ENCODE results near the gene GJB4.
"Not testable (repeated sequence)": the region's sequence is repeated elsewhere in the genome, so short reads cannot be mapped to it uniquely, and the experiment has no call there.

GJB4 gene

GRCh38 chr1:34732831-34733230, 26.7 kb upstream of the GJB4 start:
- not testable (repeated sequence) for H3K4me3 ChIP-seq (ENCODE audit: low read depth in 1 of 2, low read length in 2 of 2); H3K27me3 ChIP-seq (ENCODE audit: low read depth, low read length); H3K4me1 ChIP-seq (ENCODE audit: control insufficient read depth in 1 of 2, insufficient read depth in 2 of 2, low read length in 2 of 2); H3K9me3 ChIP-seq (ENCODE audit: control insufficient read depth in 1 of 2, low read length in 2 of 2); H3K27ac ChIP-seq (ENCODE audit: low read length); H3K36me3 ChIP-seq (ENCODE audit: control insufficient read depth in 1 of 2, insufficient read depth in 2 of 2, low read length in 2 of 2)

DNA sequence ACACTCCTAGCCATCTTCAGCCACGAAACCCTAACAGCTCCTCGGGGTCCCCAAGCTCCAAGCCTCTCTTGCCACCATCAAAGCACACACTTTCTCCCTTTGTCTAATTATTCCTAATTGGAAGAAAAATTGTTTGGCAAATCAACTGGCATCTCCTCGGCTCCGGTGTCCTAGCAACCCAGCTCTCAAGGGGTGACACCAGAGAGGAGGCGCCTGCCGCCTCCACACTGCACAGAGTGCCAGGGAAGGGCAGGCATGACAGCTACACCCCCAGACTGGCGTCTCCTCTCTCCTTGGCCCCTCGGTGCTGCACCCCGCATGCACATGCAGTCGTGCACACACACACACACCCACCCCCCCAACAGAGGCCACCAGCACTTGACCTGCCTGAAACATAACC, 22.8 kb upstream of the GJB4 start:
- Histone ChIP-seq H3K4me1 (ENCODE audit: control insufficient read depth in 1 of 2, insufficient read depth in 2 of 2, low read length in 2 of 2) (no peaks in the 10 kb centered on the region), H3K27ac (ENCODE audit: low read length) (no peak overlapping the region), H3K4me3 (ENCODE audit: low read depth in 1 of 2, low read length in 2 of 2) (no peak overlapping the region), H3K36me3 (ENCODE audit: control insufficient read depth in 1 of 2, insufficient read depth in 2 of 2, low read length in 2 of 2) (no peaks in the 10 kb centered on the region), H3K9me3 (ENCODE audit: control insufficient read depth in 1 of 2, low read length in 2 of 2) (no peaks in the 10 kb centered on the region), H3K27me3 (ENCODE audit: low read depth, low read length) (no peaks in the 10 kb centered on the region)

DNA sequence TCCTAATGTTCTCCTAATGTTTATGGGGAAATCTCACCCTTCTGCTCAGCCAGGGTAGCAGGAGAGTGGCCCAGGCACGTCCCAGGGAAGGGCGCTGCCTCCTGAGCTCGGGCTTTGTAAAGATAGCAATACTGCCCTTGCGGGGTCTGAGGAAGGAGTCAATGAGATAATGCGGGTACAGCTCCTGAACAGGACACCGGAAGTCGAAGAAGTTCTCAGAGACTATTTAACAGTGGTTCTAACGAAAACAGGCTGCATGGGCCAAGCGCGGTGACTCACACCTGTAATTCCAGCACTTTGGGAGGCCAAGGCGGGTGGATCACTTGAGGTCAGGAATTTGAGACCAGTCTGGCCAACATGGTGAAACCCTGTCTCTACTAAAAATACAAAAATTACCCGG, 22.3 kb upstream of the GJB4 start:
- H3K27ac ChIP-seq (ENCODE audit: low read length); H3K27me3 ChIP-seq (ENCODE audit: low read depth, low read length): not testable (repeated sequence)

DNA sequence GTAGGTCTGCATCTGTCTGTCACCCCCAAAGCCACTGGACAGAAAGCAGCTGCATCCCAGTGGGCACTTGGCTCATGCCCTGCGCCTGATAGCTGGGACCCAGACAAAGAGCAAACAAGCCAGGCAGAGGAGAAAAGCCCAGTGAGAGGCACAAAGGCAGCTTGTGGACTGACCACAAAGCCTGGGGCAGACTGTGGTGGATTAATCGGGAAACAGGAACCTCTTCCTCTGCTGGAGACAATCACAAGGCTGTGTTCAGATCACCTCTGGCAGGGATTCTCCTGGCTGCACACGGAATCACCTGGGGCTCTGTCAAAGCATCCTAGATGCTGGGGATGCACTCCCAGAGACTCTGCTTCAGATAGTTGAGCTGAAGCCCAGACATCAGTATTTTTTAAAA, 19.9 kb upstream of the GJB4 start:
- Histone ChIP-seq H3K4me3 (ENCODE audit: low read depth in 1 of 2, low read length in 2 of 2) (no peak overlapping the region), H3K4me1 (ENCODE audit: control insufficient read depth in 1 of 2, insufficient read depth in 2 of 2, low read length in 2 of 2) (peaks cover 0 to 3% of the 10 kb centered on the region in 2 donors), H3K9me3 (ENCODE audit: control insufficient read depth in 1 of 2, low read length in 2 of 2) (no peaks in the 10 kb centered on the region), H3K27ac (ENCODE audit: low read length) (no peak overlapping the region), H3K27me3 (ENCODE audit: low read depth, low read length) (peaks cover 6% of the 10 kb centered on the region), H3K36me3 (ENCODE audit: control insufficient read depth in 1 of 2, insufficient read depth in 2 of 2, low read length in 2 of 2) (no peaks in the 10 kb centered on the region)

More for the DNA sequence above, 22.3 kb upstream of the GJB4 start:
- H3K4me3 ChIP-seq (ENCODE audit: low read depth in 1 of 2, low read length in 2 of 2); H3K9me3 ChIP-seq (ENCODE audit: control insufficient read depth in 1 of 2, low read length in 2 of 2); H3K4me1 ChIP-seq (ENCODE audit: control insufficient read depth in 1 of 2, insufficient read depth in 2 of 2, low read length in 2 of 2); H3K36me3 ChIP-seq (ENCODE audit: control insufficient read depth in 1 of 2, insufficient read depth in 2 of 2, low read length in 2 of 2): not testable (repeated sequence)

DNA sequence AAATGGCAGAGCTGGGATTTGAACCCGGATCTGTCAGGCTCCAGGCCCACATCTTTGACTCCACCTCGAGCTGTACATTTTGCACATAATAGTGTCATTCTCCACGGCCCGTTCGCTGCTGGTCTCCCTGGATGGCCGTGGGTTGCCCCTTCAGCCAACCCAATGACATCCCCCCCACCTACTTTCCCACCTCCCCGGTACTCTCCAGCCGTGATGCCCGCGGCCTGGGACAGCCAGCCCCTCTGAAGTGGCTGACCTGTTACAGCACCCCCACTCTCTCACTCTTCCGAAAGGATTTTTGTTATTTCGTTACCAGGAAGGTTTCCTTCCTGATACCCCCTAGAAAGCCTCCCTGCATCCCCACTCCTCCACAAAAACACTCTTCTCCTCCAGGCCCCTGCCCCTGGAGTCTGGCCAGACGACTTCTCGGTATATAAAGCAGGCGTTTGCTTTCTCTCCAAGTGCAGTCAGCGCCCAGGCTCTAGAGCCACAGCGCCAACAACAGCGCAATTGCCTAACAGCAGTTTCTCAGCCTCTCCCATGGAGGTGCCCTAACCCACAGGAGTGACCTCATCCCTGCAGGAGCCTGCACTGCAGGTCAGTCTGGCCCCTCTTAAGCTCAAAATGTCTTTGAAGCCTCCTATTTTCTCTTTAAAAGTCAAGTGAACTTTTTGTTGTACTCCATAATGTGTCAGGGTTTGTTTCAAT, 19.2 kb upstream of the GJB4 start:
- Histone ChIP-seq H3K27ac (ENCODE audit: low read length) (no peak overlapping the region), H3K27me3 (ENCODE audit: low read depth, low read length) (peaks cover 6% of the 10 kb centered on the region), H3K36me3 (ENCODE audit: control insufficient read depth in 1 of 2, insufficient read depth in 2 of 2, low read length in 2 of 2) (no peaks in the 10 kb centered on the region), H3K4me1 (ENCODE audit: control insufficient read depth in 1 of 2, insufficient read depth in 2 of 2, low read length in 2 of 2) (peaks cover 0 to 3% of the 10 kb centered on the region in 2 donors), H3K9me3 (ENCODE audit: control insufficient read depth in 1 of 2, low read length in 2 of 2) (no peaks in the 10 kb centered on the region), H3K4me3 (ENCODE audit: low read depth in 1 of 2, low read length in 2 of 2) (no peak overlapping the region)

DNA sequence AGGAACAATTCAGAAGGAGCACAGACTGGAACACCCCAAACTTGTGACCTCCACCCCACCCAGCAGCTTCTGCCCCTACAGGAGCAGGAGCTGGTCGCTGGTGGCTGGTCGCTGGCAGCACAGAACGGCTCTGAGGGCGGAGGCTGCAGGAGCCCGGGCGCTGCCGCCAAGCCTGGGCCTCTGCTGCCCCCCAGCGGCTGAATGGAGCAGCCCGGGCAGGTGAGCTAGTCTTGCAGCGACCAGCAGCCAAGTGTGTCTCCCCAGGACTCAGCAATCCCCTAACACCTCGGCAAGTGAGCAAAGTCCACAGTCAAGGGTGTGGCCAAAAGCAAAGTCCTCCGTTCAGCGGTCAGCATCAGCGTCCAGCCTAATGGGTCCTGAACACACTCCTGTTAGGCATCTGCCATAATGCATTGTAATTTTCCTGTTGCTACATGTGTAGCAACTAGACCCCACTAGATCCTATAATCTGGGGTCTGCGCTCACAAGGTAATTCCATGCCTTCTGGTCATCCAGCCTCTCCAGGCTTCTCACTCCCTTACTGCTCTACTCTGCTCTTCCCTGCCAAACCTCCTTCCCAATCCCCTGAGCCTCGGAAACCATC, 16.8 kb upstream of the GJB4 start:
- Histone ChIP-seq H3K36me3 (ENCODE audit: control insufficient read depth in 1 of 2, insufficient read depth in 2 of 2, low read length in 2 of 2) (no peaks in the 10 kb centered on the region), H3K9me3 (ENCODE audit: control insufficient read depth in 1 of 2, low read length in 2 of 2) (no peaks in the 10 kb centered on the region), H3K4me3 (ENCODE audit: low read depth in 1 of 2, low read length in 2 of 2) (no peak overlapping the region), H3K27me3 (ENCODE audit: low read depth, low read length) (peaks cover 6% of the 10 kb centered on the region), H3K4me1 (ENCODE audit: control insufficient read depth in 1 of 2, insufficient read depth in 2 of 2, low read length in 2 of 2) (peaks cover 0 to 3% of the 10 kb centered on the region in 2 donors), H3K27ac (ENCODE audit: low read length) (no peak overlapping the region)

GRCh38 chr1:34743775-34744174, 15.8 kb upstream of the GJB4 start:
- Histone ChIP-seq H3K27ac (ENCODE audit: low read length) (no peak overlapping the region), H3K9me3 (ENCODE audit: control insufficient read depth in 1 of 2, low read length in 2 of 2) (no peaks in the 10 kb centered on the region)

DNA sequence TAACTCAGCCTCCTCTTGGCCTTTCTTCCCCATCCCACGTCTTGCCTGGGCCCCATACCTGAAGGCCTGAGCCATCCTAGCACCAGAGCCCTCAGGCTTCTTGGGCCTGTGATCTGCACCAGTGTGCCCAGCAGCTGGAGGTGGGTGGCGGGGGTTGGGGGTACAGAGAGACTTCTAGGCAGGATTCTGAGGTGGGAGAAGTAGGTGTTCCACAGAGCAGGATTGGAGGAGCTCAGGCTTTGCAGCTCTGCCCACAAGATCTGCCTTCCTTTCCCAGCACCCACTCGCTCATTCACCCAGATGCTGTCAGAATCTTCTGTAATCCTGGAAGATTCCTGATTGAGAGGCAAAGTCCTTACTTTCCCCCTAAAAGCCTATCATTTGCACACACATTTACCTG, 14.7 kb upstream of the GJB4 start:
- Histone ChIP-seq H3K4me3 (ENCODE audit: low read depth in 1 of 2, low read length in 2 of 2) (no peak overlapping the region), H3K4me1 (ENCODE audit: control insufficient read depth in 1 of 2, insufficient read depth in 2 of 2, low read length in 2 of 2) (peaks cover 0 to 3% of the 10 kb centered on the region in 2 donors), H3K9me3 (ENCODE audit: control insufficient read depth in 1 of 2, low read length in 2 of 2) (no peaks in the 10 kb centered on the region), H3K27me3 (ENCODE audit: low read depth, low read length) (peaks cover 6% of the 10 kb centered on the region), H3K36me3 (ENCODE audit: control insufficient read depth in 1 of 2, insufficient read depth in 2 of 2, low read length in 2 of 2) (no peaks in the 10 kb centered on the region), H3K27ac (ENCODE audit: low read length) (no peak overlapping the region)

More at GRCh38 chr1:34743775-34744174, 15.8 kb upstream of the GJB4 start:
- no peak overlapping the region for H3K4me3 ChIP-seq (ENCODE audit: low read depth in 1 of 2, low read length in 2 of 2)
- peaks cover 6% of the 10 kb centered on the region for H3K27me3 ChIP-seq (ENCODE audit: low read depth, low read length)
- H3K4me1 ChIP-seq (ENCODE audit: control insufficient read depth in 1 of 2, insufficient read depth in 2 of 2, low read length in 2 of 2), result peaks cover 0 to 3% of the 10 kb centered on the region in 2 donors
- no peaks in the 10 kb centered on the region for H3K36me3 ChIP-seq (ENCODE audit: control insufficient read depth in 1 of 2, insufficient read depth in 2 of 2, low read length in 2 of 2)

- Histone ChIP-seq H3K27ac (ENCODE audit: low read length) (no peak overlapping the region), H3K27me3 (ENCODE audit: low read depth, low read length) (peaks cover 6% of the 10 kb centered on the region), H3K4me3 (ENCODE audit: low read depth in 1 of 2, low read length in 2 of 2) (no peak overlapping the region), H3K36me3 (ENCODE audit: control insufficient read depth in 1 of 2, insufficient read depth in 2 of 2, low read length in 2 of 2) (no peaks in the 10 kb centered on the region), H3K4me1 (ENCODE audit: control insufficient read depth in 1 of 2, insufficient read depth in 2 of 2, low read length in 2 of 2) (peaks cover 0 to 3% of the 10 kb centered on the region in 2 donors), H3K9me3 (ENCODE audit: control insufficient read depth in 1 of 2, low read length in 2 of 2) (no peaks in the 10 kb centered on the region)
Observed at GRCh38 chr1:34745666-34746065, 13.9 kb upstream of the GJB4 start.

GRCh38 chr1:34746101-34746500, 13.4 kb upstream of the GJB4 start:
- Histone ChIP-seq H3K27me3 (ENCODE audit: low read depth, low read length) (peaks cover 6% of the 10 kb centered on the region), H3K4me3 (ENCODE audit: low read depth in 1 of 2, low read length in 2 of 2) (no peak overlapping the region), H3K27ac (ENCODE audit: low read length) (no peak overlapping the region), H3K4me1 (ENCODE audit: control insufficient read depth in 1 of 2, insufficient read depth in 2 of 2, low read length in 2 of 2) (peaks cover 0 to 3% of the 10 kb centered on the region in 2 donors), H3K36me3 (ENCODE audit: control insufficient read depth in 1 of 2, insufficient read depth in 2 of 2, low read length in 2 of 2) (no peaks in the 10 kb centered on the region), H3K9me3 (ENCODE audit: control insufficient read depth in 1 of 2, low read length in 2 of 2) (no peaks in the 10 kb centered on the region)

DNA sequence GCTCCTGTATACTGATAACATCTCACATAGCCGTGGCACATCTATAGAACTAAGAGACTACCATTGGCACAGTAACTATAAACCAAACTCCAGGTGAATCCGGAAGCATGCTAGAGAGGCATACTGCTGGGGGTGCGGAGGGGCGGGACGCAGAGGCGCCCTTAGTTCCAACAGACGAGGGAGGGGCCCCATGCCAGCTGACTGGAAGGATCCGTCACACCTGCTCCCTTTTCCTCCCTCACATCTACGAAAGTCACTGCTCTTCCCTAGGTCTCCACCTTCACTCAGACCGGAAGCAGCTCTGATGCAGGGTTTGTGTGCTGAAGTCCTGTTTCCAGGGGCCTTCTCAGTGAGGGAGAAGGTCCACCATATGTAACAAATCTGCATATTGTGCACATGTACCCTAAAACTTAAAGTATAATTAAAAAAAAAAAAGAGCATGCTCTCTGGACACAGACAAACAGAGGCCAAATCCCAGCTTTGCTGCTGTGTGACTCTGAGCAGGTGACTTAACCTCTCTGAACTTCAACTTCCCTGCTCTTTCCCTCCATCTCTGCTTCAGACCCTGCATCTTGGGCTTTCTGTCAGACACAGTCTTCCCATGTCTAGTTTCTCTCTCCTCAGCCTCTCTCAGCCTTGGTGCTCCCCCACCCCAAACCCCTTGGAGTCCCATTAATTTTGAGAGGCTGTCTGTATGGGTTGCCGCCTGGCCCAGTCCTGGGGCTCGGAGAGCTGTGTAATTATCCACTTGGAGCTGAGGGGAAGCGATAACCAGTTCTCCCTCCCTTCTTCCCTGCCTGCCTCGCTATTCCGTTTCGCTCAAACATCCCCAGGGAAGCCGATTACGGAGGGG, 12.5 kb upstream of the GJB4 start:
- H3K27ac ChIP-seq (ENCODE audit: low read length), result no peak overlapping the region
- peaks cover 0 to 3% of the 10 kb centered on the region in 2 donors for H3K4me1 ChIP-seq (ENCODE audit: control insufficient read depth in 1 of 2, insufficient read depth in 2 of 2, low read length in 2 of 2)
- no peaks in the 10 kb centered on the region for H3K36me3 ChIP-seq (ENCODE audit: control insufficient read depth in 1 of 2, insufficient read depth in 2 of 2, low read length in 2 of 2)
- no peaks in the 10 kb centered on the region for H3K9me3 ChIP-seq (ENCODE audit: control insufficient read depth in 1 of 2, low read length in 2 of 2)
- H3K4me3 ChIP-seq (ENCODE audit: low read depth in 1 of 2, low read length in 2 of 2), result no peak overlapping the region
- peaks cover 6% of the 10 kb centered on the region for H3K27me3 ChIP-seq (ENCODE audit: low read depth, low read length)

Measured in muscle layer of duodenum (tissue), 2 donors.